ENCODE data around the gene COL28A1.

COL28A1 gene

GRCh38 chr7:7424151-7424873, 111.4 kb downstream of the COL28A1 start:
- no peak for TF ChIP-seq POLR2AphosphoS5 (IDR thresholded peaks at IDR 0.05; ENCODE audit: low read depth, low read length)
- TF ChIP-seq REST (IDR thresholded peaks at IDR 0.05; ENCODE audit: insufficient read depth in 1 of 2, low read depth in 2 of 2, low read length in 2 of 2): no peak
- TF ChIP-seq TAF1 (IDR thresholded peaks at IDR 0.05; ENCODE audit: borderline replicate concordance, insufficient read depth, low read length): no peak
- no peak for TF ChIP-seq SIN3A (IDR thresholded peaks at IDR 0.05; ENCODE audit: borderline replicate concordance, insufficient read depth, low read length)
- no peak for TF ChIP-seq FOXP2 (optimal IDR thresholded peaks at IDR 0.05; ENCODE audit: borderline replicate concordance, extremely low read depth, extremely low read length, insufficient read depth)

- TF ChIP-seq REST (IDR thresholded peaks at IDR 0.05; ENCODE audit: insufficient read depth in 1 of 2, low read depth in 2 of 2, low read length in 2 of 2) (no peak), SIN3A (IDR thresholded peaks at IDR 0.05; ENCODE audit: borderline replicate concordance, insufficient read depth, low read length) (no peak), TAF1 (IDR thresholded peaks at IDR 0.05; ENCODE audit: borderline replicate concordance, insufficient read depth, low read length) (no peak)
These were observed 113.0 kb downstream of the COL28A1 start for GRCh38 chr7:7422641-7423040.

- no peak for TF ChIP-seq REST (IDR thresholded peaks at IDR 0.05; ENCODE audit: insufficient read depth in 1 of 2, low read depth in 2 of 2, low read length in 2 of 2)
- TF ChIP-seq SIN3A (IDR thresholded peaks at IDR 0.05; ENCODE audit: borderline replicate concordance, insufficient read depth, low read length): no peak
- TF ChIP-seq TAF1 (IDR thresholded peaks at IDR 0.05; ENCODE audit: borderline replicate concordance, insufficient read depth, low read length): no peak
- no peak for TF ChIP-seq POLR2AphosphoS5 (IDR thresholded peaks at IDR 0.05; ENCODE audit: low read depth, low read length)
- no peak for TF ChIP-seq FOXP2 (optimal IDR thresholded peaks at IDR 0.05; ENCODE audit: borderline replicate concordance, extremely low read depth, extremely low read length, insufficient read depth)
These were observed 113.8 kb downstream of the COL28A1 start for GRCh38 chr7:7421826-7422225.

- TF ChIP-seq FOXP2 (optimal IDR thresholded peaks at IDR 0.05; ENCODE audit: borderline replicate concordance, extremely low read depth, extremely low read length, insufficient read depth) (no peak), TAF1 (IDR thresholded peaks at IDR 0.05; ENCODE audit: borderline replicate concordance, insufficient read depth, low read length) (no peak), SIN3A (IDR thresholded peaks at IDR 0.05; ENCODE audit: borderline replicate concordance, insufficient read depth, low read length) (no peak), REST (IDR thresholded peaks at IDR 0.05; ENCODE audit: insufficient read depth in 1 of 2, low read depth in 2 of 2, low read length in 2 of 2) (no peak)
These were observed 116.7 kb downstream of the COL28A1 start for GRCh38 chr7:7418997-7419396.

- no peak for TF ChIP-seq FOXP2 (optimal IDR thresholded peaks at IDR 0.05; ENCODE audit: borderline replicate concordance, extremely low read depth, extremely low read length, insufficient read depth)
- TF ChIP-seq SIN3A (IDR thresholded peaks at IDR 0.05; ENCODE audit: borderline replicate concordance, insufficient read depth, low read length): no peak
- no peak for TF ChIP-seq TAF1 (IDR thresholded peaks at IDR 0.05; ENCODE audit: borderline replicate concordance, insufficient read depth, low read length)
- TF ChIP-seq POLR2AphosphoS5 (IDR thresholded peaks at IDR 0.05; ENCODE audit: low read depth, low read length): no peak
- no peak for TF ChIP-seq REST (IDR thresholded peaks at IDR 0.05; ENCODE audit: insufficient read depth in 1 of 2, low read depth in 2 of 2, low read length in 2 of 2)
These were observed 117.8 kb downstream of the COL28A1 start for GRCh38 chr7:7417851-7418250.

Measured in PFSK-1 (cell line).